Memory B cell (primary cell): ENCODE results near the gene ADAMTS1.

Experiments
- ATAC-seq: fragments of 150-1000 bp; cut with Tn5 transposase; 2 replicates; pipeline ENCODE4 v1.10.0; 2021; ENCODE audit warnings: low read depth, mild to moderate bottlenecking, moderate library complexity
- DNase-seq, 2 donors: peaks; one replicate each; pipeline ENCODE4 v3.0.0; 2022; ENCODE audit warnings: low spot score in 2 of 2
- H3K27ac Mint-ChIP-seq: one replicate; pipeline ENCODE4 v1.8.0; 2022; ENCODE audit warnings: mild to moderate bottlenecking, moderate library complexity, mixed read lengths
- H3K27me3 Mint-ChIP-seq: one replicate; pipeline ENCODE4 v1.8.0; 2022; ENCODE audit warnings: mixed read lengths
- H3K36me3 Mint-ChIP-seq: one replicate; pipeline ENCODE4 v1.8.0; 2022; ENCODE audit warnings: mild to moderate bottlenecking, mixed read lengths
- H3K4me1 Mint-ChIP-seq: one replicate; pipeline ENCODE4 v1.8.0; 2022; ENCODE audit warnings: mixed read lengths
- H3K4me3 Mint-ChIP-seq: one replicate; pipeline ENCODE4 v1.8.0; 2022; ENCODE audit warnings: mild to moderate bottlenecking, moderate library complexity, mixed read lengths
- H3K9me3 Mint-ChIP-seq: one replicate; pipeline ENCODE4 v1.8.0; 2022; ENCODE audit warnings: mixed read lengths

ADAMTS1 gene

DNA sequence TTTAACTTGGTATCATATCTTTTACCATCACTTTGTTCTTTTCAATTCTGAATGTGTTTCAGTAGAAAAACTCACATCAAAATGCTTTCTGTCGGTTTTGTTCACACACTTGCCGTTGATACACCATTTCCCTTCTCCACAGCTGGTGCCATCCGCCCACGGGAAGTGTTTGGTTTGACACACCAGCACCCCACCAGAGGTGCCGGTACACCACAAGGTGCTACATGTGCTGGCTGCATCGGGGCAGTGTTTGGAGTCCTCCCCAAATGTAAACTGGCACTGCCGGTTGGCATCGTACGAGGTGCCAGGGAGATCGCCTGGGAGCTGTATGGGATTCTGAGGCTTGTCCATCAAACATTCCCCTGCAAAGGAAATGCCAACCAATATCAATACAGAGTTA is 5.0 kb downstream of the ADAMTS1 start:
- no peak overlapping the region for H3K27ac Mint-ChIP-seq
- H3K4me3 Mint-ChIP-seq = no peak overlapping the region
- peaks cover 6% of the 10 kb centered on the region for H3K4me1 Mint-ChIP-seq
- ATAC-seq = no peak
- no peak for DNase-seq
- H3K27me3 Mint-ChIP-seq = peaks cover 23% of the 10 kb centered on the region
- H3K9me3 Mint-ChIP-seq = peaks cover 3% of the 10 kb centered on the region
- no peaks in the 10 kb centered on the region for H3K36me3 Mint-ChIP-seq

DNA sequence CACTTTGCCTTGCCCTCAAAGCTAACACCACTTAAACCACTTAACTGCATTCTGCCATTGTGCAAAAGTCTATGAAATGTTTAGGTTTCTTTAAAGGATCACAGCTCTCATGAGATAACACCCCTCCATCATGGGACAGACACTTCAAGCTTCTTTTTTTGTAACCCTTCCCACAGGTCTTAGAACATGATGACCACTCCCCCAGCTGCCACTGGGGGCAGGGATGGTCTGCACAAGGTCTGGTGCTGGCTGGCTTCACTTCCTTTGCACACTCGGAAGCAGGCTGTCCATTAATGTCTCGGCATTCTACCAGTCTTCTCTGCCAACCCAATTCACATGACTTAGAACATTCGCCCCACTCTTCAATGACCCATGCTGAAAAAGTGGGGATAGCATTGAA is 7.7 kb downstream of the ADAMTS1 start:
- H3K27ac Mint-ChIP-seq = no peak overlapping the region
- no peaks in the 10 kb centered on the region for H3K36me3 Mint-ChIP-seq
- peaks cover 3% of the 10 kb centered on the region for H3K9me3 Mint-ChIP-seq
- H3K4me3 Mint-ChIP-seq = no peak overlapping the region
- H3K27me3 Mint-ChIP-seq = peaks cover 15% of the 10 kb centered on the region
- no peak for DNase-seq
- H3K4me1 Mint-ChIP-seq = no peaks in the 10 kb centered on the region
- no peak for ATAC-seq

DNA sequence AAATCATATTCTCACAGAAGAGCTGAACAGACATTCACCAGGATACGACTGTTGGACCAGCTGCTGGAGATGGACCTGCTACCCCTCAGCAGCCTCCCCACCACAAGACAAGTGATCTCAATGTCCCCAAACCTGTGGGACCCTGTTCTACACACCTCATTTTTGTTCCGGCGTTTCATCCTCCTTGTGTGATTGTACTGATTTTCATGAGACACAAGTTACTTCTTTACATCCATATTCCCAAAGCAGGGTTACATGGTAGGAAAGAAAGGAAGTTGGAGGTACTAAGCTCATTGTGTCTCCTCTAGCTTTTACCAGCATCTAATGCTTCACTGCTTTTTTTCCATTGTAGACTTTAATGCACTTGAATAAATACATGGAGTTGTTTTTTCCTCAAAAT is 8.7 kb downstream of the ADAMTS1 start:
- H3K36me3 Mint-ChIP-seq = no peaks in the 10 kb centered on the region
- H3K9me3 Mint-ChIP-seq = no peaks in the 10 kb centered on the region
- H3K27me3 Mint-ChIP-seq = peaks cover 13% of the 10 kb centered on the region
- H3K4me3 Mint-ChIP-seq = no peak overlapping the region
- H3K27ac Mint-ChIP-seq = no peak overlapping the region
- ATAC-seq (no peak), DNase-seq (no peak)
- no peaks in the 10 kb centered on the region for H3K4me1 Mint-ChIP-seq

DNA sequence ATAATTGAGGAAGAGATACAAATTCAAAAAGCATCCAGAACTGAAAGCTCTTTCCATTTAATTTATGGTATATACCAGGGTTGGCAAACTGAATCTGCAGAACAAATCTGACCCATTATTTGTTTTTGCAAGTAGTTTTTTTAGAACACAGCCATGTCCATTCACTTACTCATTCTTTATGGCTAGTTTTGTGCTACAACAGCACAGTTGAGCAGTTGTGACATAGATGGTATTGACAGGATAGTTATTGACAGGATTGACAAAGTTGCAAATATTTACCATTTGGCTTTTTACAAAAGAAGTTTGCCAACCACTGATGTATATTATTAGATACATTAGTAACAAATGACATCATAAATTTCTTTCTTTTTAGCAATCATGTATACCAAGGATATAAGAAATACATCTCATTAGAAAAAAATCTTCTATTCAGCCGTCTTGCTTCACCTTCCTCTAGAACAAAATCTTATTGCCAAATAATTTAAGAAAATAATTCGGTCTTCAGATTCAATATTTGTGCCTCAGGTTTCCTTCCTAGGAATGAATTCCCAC is 9.4 kb downstream of the ADAMTS1 start:
- Mint-ChIP-seq H3K4me3 (no peak overlapping the region), H3K36me3 (no peaks in the 10 kb centered on the region), H3K9me3 (no peaks in the 10 kb centered on the region), H3K27me3 (peaks cover 12% of the 10 kb centered on the region), H3K27ac (no peak overlapping the region), H3K4me1 (no peaks in the 10 kb centered on the region)
- no peak for ATAC-seq
- no peak for DNase-seq

DNA sequence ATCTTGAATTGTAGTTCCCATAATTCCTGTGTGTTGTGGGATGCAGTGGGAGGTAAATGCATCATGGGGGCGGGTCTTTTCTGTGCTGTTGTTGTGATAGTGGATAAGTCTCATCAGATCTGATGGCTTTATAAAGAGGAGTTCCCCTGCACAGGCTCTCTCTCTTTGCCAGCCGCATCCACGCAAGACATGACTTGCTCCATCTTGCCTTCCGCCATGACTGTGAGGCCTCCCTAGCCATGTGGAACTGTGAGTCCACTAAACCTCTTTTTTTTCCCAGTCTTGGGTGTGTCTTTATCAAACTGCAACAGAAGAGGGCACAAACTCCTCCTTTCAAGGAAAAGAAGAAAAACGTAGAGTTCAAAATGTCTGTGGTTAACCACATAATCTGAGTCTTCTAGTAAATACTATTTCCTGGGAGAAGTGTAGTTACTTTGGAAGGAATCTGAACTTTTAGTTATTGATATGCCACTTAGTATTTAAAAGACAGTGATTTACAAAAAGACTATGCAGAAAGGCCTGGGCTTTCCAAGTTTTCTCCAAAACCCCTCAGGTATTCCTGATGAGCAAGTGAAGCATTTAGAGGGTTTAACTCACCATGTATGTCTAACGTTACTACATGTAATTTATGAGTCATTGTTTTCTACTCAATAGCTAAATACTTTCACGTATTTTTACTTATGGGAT is 10.0 kb downstream of the ADAMTS1 start:
- DNase-seq (no peak), ATAC-seq (no peak)
- Mint-ChIP-seq H3K36me3 (no peaks in the 10 kb centered on the region), H3K9me3 (no peaks in the 10 kb centered on the region), H3K27ac (no peak overlapping the region), H3K4me3 (no peak overlapping the region), H3K27me3 (peaks cover 8% of the 10 kb centered on the region), H3K4me1 (no peaks in the 10 kb centered on the region)

DNA sequence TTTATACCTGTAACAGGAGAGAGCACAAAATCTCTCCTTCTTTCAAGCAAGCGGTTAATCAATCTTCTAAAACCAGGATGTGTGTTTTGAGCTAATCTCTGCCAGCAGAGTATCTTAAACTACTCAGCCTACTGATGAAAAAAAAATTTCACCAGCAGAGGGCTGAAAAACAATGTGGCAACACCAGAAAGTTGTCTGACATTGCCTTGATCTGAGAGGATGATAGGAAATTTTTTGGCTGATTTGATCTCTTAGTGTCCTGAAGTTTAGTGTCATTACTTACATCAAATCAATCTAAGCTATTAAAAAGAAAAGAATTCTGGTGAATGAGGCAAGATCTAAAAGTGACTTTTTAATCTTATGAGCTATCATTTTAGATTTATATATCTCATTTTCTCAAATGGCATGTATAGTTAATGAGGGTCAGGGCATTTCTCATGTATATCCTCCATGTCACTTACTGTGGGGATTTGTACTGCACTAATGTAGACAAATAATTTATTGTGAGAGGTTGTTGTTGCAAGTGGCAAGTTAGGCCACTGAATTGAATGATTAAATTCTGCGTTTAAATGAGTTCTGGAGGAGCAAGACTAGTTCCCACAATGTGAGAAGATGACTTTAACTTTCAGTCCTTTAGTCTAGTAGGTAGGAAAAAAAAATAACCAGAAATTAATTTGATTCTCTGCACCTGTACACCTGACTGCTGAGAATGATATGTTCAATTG is 10.9 kb downstream of the ADAMTS1 start:
- DNase-seq (no peak), ATAC-seq (no peak)
- no peak overlapping the region for H3K27ac Mint-ChIP-seq
- H3K4me1 Mint-ChIP-seq = no peaks in the 10 kb centered on the region
- no peak overlapping the region for H3K4me3 Mint-ChIP-seq
- peaks cover 6% of the 10 kb centered on the region for H3K27me3 Mint-ChIP-seq
- H3K36me3 Mint-ChIP-seq = no peaks in the 10 kb centered on the region
- H3K9me3 Mint-ChIP-seq = no peaks in the 10 kb centered on the region

DNA sequence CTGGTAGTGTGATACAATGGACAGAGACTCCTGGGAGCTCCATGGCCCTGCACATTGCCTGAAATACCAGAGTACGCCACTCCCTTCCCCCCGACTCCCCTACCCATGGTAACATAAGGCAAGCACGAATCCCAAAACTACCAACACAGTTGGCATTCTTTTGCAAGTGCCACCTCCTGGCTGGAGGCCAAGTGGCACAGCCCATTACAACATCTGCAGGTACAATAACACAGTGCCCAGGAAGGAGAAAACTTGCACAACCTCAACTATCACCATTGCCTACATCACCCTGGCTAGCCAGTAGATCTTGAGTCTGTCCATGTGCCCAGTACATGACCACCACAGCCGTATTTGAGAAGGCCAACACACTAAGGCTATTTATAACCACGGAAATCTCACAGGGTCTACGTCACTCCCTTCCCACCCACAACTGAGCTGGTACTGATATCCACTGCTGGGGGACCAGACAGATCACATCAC is 11.7 kb downstream of the ADAMTS1 start:
- Mint-ChIP-seq H3K36me3 (no peaks in the 10 kb centered on the region), H3K27ac (no peak overlapping the region), H3K27me3 (peaks cover 5% of the 10 kb centered on the region), H3K9me3 (no peaks in the 10 kb centered on the region), H3K4me3 (no peak overlapping the region), H3K4me1 (no peaks in the 10 kb centered on the region)
- DNase-seq = no peak
- ATAC-seq = no peak

DNA sequence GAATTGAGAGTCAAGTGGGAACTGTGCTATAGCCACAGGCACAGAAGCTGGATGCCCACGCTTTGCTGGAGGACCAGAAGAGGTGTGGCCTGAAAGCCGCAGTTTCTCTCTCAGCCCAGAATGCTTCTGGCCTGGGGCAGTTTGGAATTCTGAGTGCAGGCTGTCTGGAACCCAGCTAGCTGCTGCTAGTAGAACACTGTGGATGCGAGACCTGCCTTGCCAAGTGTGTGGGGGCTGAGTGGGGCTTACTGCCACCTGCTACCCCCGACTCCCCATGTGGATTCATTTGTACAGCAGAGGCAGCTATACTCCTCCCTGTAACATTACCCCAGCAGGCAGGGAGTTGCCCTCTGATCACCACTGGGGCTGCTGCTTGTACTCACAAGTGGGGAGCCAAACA is 12.2 kb downstream of the ADAMTS1 start:
- H3K27ac Mint-ChIP-seq = no peak overlapping the region
- no peak overlapping the region for H3K4me3 Mint-ChIP-seq
- no peak for ATAC-seq
- no peaks in the 10 kb centered on the region for H3K9me3 Mint-ChIP-seq
- no peak for DNase-seq
- peaks cover 3% of the 10 kb centered on the region for H3K27me3 Mint-ChIP-seq
- no peaks in the 10 kb centered on the region for H3K4me1 Mint-ChIP-seq
- H3K36me3 Mint-ChIP-seq = no peaks in the 10 kb centered on the region

DNA sequence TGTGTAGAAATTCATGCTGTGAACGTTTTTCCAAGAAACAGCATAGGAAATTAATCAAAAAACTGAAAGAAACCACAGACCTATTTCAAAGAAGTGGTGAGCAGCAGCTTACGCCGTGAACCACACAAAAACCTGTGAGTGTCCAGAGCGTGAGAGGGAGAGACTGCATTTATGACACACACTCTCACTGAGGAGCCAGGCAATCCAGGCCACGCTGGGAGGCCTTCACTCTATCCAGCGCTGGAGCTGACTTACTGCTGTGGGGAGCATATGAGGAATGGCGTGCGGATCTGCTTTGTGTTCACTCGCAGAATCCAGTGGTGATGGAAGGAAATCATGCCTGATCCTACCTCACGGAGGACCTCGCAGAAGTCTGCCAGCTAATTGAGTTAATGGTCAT is 12.7 kb downstream of the ADAMTS1 start:
- H3K4me1 Mint-ChIP-seq = no peaks in the 10 kb centered on the region
- DNase-seq = no peak
- no peak overlapping the region for H3K27ac Mint-ChIP-seq

DNA sequence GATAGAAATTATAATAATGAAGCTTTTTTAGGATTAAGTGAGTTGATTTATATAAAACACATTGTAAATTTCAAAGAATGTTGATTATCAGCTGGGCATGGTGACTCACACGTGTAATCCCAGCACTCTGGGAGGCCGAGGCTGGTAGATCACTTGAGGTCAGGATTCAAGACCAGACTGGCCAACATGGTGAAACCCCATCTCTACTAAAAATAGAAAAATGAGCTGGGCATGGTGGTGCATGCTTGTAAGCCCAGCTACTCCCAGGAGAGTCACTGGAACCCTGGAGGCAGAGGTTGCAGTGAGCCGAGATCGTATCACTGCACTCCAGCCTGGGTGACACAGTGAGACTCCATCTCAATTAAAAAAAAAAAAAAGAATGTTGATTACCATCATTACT is 18.4 kb downstream of the ADAMTS1 start:
- ATAC-seq (no peak), DNase-seq (no peak)
- no peaks in the 10 kb centered on the region for H3K36me3 Mint-ChIP-seq
- no peaks in the 10 kb centered on the region for H3K4me1 Mint-ChIP-seq
- no peak overlapping the region for H3K27ac Mint-ChIP-seq
- no peaks in the 10 kb centered on the region for H3K27me3 Mint-ChIP-seq
- no peak overlapping the region for H3K4me3 Mint-ChIP-seq
- peaks cover 3% of the 10 kb centered on the region for H3K9me3 Mint-ChIP-seq

More for the DNA sequence above, 12.7 kb downstream of the ADAMTS1 start:
- Mint-ChIP-seq H3K9me3 (no peaks in the 10 kb centered on the region), H3K27me3 (peaks cover 3% of the 10 kb centered on the region), H3K36me3 (no peaks in the 10 kb centered on the region), H3K4me3 (no peak overlapping the region)
- no peak for ATAC-seq

DNA sequence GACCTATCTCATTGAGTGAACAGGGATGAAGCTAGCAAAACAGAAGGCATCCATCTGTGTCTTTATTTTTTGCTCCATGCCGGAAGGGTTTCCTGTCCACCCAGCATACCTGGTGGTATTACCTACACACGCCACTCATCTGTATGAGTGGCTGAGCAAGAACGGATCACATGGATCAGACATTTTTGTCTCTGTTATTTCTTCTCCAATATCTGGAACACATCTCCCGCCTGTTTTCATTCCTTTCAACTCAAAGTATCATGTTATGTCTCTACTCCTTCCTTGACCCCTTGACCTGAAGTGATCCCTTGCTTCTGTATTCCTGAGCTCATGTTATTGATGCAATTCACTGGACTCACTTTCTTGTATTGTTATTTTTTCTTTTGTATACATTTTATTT is 24.7 kb downstream of the ADAMTS1 start:
- Mint-ChIP-seq H3K4me3 (no peak overlapping the region), H3K4me1 (no peaks in the 10 kb centered on the region), H3K27ac (no peak overlapping the region), H3K27me3 (no peaks in the 10 kb centered on the region), H3K36me3 (no peaks in the 10 kb centered on the region), H3K9me3 (peaks cover 1% of the 10 kb centered on the region)
- ATAC-seq (no peak), DNase-seq (no peak)

DNA sequence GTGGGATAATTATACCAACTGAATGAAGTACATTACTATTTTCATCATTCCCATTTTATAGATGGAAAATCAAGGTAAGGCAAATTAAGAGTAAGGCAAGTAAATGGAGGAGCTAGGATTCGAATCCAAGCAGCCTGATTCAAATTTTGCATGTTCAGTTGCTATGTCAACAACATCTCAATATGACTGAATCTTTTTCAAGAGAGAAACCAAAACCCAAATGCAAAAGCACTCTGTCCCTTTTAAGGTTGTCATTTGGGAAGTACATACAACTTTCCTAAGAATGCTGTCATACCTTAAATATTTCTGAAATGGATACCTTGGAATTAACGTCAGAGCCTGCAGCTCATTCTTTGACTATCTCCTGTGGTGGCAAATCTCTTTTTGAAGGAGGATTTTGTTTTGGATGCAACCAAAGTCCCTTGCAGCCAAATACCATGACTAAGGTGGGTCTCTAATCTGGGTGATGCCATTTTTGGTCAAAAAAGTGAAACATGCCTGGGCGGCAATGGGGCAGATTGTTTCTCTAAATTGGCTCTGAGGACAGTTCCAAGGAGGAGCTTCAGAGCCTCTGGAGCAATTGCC is 25.4 kb downstream of the ADAMTS1 start:
- ATAC-seq = no peak

DNA sequence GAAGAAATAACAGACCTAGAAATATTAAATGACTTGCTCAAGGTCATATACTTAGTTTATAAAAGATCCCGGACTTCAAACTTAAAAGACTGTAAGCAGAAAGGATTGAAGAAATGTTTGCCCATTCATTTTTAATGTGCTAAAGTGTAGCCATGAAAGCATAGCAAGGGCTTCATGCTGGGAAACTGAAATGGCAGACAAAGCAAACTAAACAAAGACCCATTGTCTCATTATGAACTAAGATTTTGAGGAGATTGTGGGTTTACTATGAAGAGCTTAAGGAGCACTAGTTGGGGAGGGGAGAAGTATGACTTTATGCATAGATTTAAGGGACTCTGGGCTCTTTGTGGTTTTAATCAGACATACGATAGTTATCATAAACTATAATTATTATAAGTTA is 26.3 kb downstream of the ADAMTS1 start:
- Mint-ChIP-seq H3K27ac (no peak overlapping the region), H3K4me1 (no peaks in the 10 kb centered on the region), H3K36me3 (no peaks in the 10 kb centered on the region), H3K4me3 (no peak overlapping the region), H3K9me3 (peaks cover 1% of the 10 kb centered on the region), H3K27me3 (no peaks in the 10 kb centered on the region)
- DNase-seq = no peak
- ATAC-seq = no peak

More for the DNA sequence above, 25.4 kb downstream of the ADAMTS1 start:
- Mint-ChIP-seq H3K36me3 (no peaks in the 10 kb centered on the region), H3K27me3 (no peaks in the 10 kb centered on the region), H3K4me1 (no peaks in the 10 kb centered on the region), H3K27ac (no peak overlapping the region), H3K4me3 (no peak overlapping the region), H3K9me3 (peaks cover 1% of the 10 kb centered on the region)
- DNase-seq = no peak

DNA sequence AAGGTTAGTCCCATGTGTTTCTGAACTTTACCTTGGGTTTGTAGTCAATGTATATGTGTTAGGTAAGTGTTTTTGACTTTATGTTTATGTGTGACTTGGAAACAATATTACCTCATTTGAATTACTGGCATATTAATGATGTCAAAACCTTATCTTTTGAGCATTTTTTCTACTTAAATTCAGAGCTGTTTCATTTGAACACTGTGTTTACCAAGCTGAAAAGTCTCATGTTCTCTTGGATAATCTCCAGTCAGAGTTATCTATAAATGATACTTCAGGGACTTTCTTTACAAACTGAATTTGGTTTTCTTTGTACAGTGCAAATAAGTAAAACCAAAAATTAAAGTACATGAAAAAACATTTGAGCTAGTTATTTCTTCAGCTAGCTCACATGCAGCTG is 30.0 kb downstream of the ADAMTS1 start:
- no peaks in the 10 kb centered on the region for H3K27me3 Mint-ChIP-seq
- no peak overlapping the region for H3K27ac Mint-ChIP-seq
- no peaks in the 10 kb centered on the region for H3K9me3 Mint-ChIP-seq
- no peaks in the 10 kb centered on the region for H3K36me3 Mint-ChIP-seq
- ATAC-seq (no peak), DNase-seq (no peak)
- no peaks in the 10 kb centered on the region for H3K4me1 Mint-ChIP-seq
- no peak overlapping the region for H3K4me3 Mint-ChIP-seq
